Measurements from ENCODE around the gene GRK5.
"Not testable (repeated sequence)": the region's sequence is repeated elsewhere in the genome, so short reads cannot be mapped to it uniquely, and the experiment has no call there.

Gene GRK5

DNA sequence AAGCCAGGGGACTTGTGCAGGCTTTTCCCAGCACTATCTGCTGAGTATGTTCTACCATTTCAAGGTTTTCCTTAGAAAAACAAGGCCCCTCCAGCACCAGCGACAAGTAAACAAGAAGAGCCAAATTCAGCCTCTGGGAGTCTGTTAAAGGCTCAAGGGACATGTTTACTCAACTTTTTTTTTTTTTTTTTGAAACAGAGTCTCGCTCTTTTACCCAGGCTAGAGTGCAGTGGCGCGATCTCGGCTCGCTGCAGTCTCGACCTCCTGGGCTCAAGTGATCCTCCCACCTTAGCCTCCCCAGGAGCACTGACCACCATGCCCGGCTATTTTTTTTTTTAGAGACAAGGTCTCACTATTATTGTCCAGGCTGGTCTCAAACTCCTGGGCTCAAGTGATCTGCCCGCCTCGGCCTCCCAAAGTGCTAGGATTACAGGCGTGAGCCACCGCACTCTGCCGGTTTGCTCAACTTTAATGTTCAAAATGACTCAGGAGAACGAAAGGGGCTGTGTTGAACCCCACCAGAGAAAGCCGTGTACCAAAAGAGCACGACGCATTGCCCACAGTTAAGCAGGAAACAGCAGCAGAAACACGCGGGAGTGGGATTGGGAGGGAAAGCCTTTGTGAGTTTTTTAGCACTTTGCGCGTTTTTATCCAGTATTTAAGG lies 29.5 kb upstream of the GRK5 start:
- DNase-seq (ENCODE audit: low read depth), result no peak
- H3K4me1 ChIP-seq (ENCODE audit: control insufficient read depth, insufficient read depth, low read length), result peaks cover 32% of the 10 kb centered on the region
- H3K9me3 ChIP-seq (ENCODE audit: control insufficient read depth, low read length), result no peaks in the 10 kb centered on the region
- no peaks in the 10 kb centered on the region for H3K27me3 ChIP-seq (replicated peaks; ENCODE audit: control insufficient read depth, insufficient read depth, low read length)
- peak overlapping the region; percentile 96 for H3K4me3 ChIP-seq (ENCODE audit: low read length)
- H3K9ac ChIP-seq (ENCODE audit: low read length), result peak overlapping the region; percentile 92
- peaks cover 15% of the 10 kb centered on the region for H3K36me3 ChIP-seq (ENCODE audit: control insufficient read depth, insufficient read depth, low read length, severe bottlenecking)

DNA sequence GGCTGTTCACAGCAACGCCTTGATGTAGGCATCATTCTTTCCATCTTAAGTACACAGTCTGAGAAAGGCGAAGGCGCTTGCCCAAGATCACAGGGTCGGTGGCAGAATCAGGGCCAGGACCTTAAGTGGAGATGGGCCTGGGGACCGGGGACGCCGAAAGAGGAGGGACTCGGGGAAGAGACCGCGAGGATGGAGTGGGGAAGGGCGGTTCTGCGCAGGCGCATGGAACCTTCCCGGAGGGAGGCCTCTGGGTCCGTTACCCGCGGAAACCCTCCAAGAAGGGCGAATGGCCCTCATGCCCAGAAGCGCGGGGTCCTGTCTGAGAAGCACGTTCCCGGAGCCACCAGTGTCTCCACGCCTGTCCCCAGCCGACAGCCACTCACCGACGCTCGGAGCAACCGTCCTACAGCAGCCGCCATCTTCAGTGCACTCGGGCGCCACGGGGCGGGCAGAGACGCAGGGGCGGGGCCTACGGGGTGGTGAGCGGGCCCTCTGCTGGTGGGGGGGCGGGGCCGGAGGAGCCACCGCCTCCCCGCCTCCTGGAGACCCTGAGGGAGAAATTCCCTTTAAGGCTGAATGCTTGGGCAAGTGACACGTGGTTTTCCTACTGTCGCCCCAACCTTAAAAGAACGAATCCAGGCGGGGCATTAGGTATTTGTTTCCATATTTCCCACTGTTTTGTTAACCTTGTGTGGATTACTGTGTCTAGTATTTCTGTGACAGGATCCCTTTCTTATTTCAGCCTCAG lies 28.8 kb upstream of the GRK5 start, which contains the start of gene PRDX3:
PRDX3 (minus strand) TSS at position 441 of the 748 bp plus-strand sequence; CDS start at position 419, 22 bp downstream.
- Histone ChIP-seq H3K27me3 (replicated peaks; ENCODE audit: control insufficient read depth, insufficient read depth, low read length) (no peaks in the 10 kb centered on the region), H3K36me3 (ENCODE audit: control insufficient read depth, insufficient read depth, low read length, severe bottlenecking) (peaks cover 13% of the 10 kb centered on the region), H3K9me3 (ENCODE audit: control insufficient read depth, low read length) (no peaks in the 10 kb centered on the region), H3K4me1 (ENCODE audit: control insufficient read depth, insufficient read depth, low read length) (peaks cover 28% of the 10 kb centered on the region), H3K4me3 (ENCODE audit: low read length) (peak within 1 kb of the TSS; percentile 96), H3K9ac (ENCODE audit: low read length) (peak within 1 kb of the TSS; percentile 92)
- peak; percentile 98 for DNase-seq (ENCODE audit: low read depth)

GRCh38 chr10:119180850-119181400 lies 26.4 kb upstream of the GRK5 start:
- not testable (repeated sequence) for DNase-seq (ENCODE audit: low read depth); H3K4me3 ChIP-seq (ENCODE audit: low read length); H3K36me3 ChIP-seq (ENCODE audit: control insufficient read depth, insufficient read depth, low read length, severe bottlenecking); H3K9ac ChIP-seq (ENCODE audit: low read length); H3K27me3 ChIP-seq (replicated peaks; ENCODE audit: control insufficient read depth, insufficient read depth, low read length); H3K9me3 ChIP-seq (ENCODE audit: control insufficient read depth, low read length)
- peaks cover 24% of the 10 kb centered on the region for H3K4me1 ChIP-seq (ENCODE audit: control insufficient read depth, insufficient read depth, low read length)

DNA sequence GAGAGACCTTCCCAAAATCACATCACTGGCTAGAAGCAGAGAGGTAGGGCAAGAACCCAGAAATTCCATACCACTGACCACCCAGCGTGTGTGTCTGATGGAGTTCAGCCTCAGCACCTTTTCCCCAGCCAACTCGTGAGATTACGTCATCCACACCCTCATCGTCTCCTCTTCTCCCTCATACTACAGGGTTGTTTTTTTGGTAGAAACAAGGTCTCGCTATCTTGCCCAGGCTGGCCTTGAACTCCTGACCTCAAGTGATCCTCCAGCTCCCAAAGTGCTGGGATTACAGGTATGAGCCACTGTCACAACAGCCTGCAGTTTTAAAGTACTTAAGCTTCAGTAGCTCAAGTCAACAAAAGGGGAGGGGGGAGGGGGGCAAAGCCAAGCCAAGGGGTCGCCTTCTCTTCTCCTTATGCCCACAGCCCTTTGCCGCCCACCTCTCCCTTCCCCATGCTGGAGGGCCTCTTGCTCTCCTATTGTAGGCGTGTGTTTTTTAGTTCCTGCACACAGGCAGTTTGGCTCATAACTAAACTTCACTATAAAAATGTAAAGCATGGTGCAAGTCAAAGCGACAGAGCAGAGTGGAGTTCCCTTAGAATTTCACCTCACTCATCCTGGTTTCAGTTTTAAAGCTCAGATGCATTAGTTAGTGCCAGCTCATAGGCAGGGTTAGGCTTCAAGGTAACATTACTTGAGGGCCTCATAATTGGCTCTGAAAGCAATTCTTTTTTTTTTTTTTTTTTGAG lies 23.5 kb upstream of the GRK5 start:
- no peaks in the 10 kb centered on the region for H3K27me3 ChIP-seq (replicated peaks; ENCODE audit: control insufficient read depth, insufficient read depth, low read length)
- H3K9ac ChIP-seq (ENCODE audit: low read length), result no peak overlapping the region
- no peaks in the 10 kb centered on the region for H3K9me3 ChIP-seq (ENCODE audit: control insufficient read depth, low read length)
- no peak overlapping the region for H3K4me3 ChIP-seq (ENCODE audit: low read length)
- H3K4me1 ChIP-seq (ENCODE audit: control insufficient read depth, insufficient read depth, low read length), result peaks cover 4% of the 10 kb centered on the region
- H3K36me3 ChIP-seq (ENCODE audit: control insufficient read depth, insufficient read depth, low read length, severe bottlenecking), result no peaks in the 10 kb centered on the region
- no peak for DNase-seq (ENCODE audit: low read depth)

DNA sequence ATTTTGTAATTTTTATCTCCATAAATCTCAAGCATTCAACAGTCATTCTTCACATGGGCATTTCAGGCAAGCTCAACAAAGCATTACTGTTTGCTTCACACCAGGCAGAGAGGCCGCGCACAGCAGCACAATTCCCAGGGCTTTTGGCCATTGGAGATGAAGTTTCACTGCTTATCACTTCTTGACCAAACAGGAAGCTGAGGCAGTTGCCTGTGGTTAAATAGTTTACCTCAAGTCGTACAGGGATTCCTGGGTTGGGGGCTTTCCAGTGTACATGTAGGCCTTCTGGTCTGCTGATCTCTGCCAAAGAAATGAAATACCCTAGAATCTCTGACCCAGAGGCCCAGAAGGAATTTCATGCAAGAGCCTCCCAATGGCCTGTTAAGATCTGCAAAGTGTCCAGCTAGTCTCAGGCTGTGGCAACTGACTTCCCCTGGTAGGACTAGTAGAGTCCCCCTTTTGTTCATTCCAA lies 17.5 kb upstream of the GRK5 start:
- Histone ChIP-seq H3K4me3 (ENCODE audit: low read length) (no peak overlapping the region), H3K27me3 (replicated peaks; ENCODE audit: control insufficient read depth, insufficient read depth, low read length) (no peaks in the 10 kb centered on the region)
- DNase-seq (ENCODE audit: low read depth), result no peak

GRCh38 chr10:119190353-119190752 lies 17.0 kb upstream of the GRK5 start:
- H3K27me3 ChIP-seq (replicated peaks; ENCODE audit: control insufficient read depth, insufficient read depth, low read length), result no peaks in the 10 kb centered on the region
- H3K4me1 ChIP-seq (ENCODE audit: control insufficient read depth, insufficient read depth, low read length), result peaks cover 17% of the 10 kb centered on the region
- H3K9me3 ChIP-seq (ENCODE audit: control insufficient read depth, low read length), result no peaks in the 10 kb centered on the region
- DNase-seq (ENCODE audit: low read depth), result peak; percentile 85
- H3K36me3 ChIP-seq (ENCODE audit: control insufficient read depth, insufficient read depth, low read length, severe bottlenecking), result no peaks in the 10 kb centered on the region
- peak overlapping the region; percentile 11 for H3K4me3 ChIP-seq (ENCODE audit: low read length)
- H3K9ac ChIP-seq (ENCODE audit: low read length), result no peak overlapping the region

More for the DNA sequence above, 17.5 kb upstream of the GRK5 start:
- Histone ChIP-seq H3K36me3 (ENCODE audit: control insufficient read depth, insufficient read depth, low read length, severe bottlenecking) (no peaks in the 10 kb centered on the region), H3K9me3 (ENCODE audit: control insufficient read depth, low read length) (no peaks in the 10 kb centered on the region), H3K4me1 (ENCODE audit: control insufficient read depth, insufficient read depth, low read length) (peaks cover 17% of the 10 kb centered on the region), H3K9ac (ENCODE audit: low read length) (no peak overlapping the region)

GRCh38 chr10:119190954-119191785 lies 16.2 kb upstream of the GRK5 start:
- peaks cover 17% of the 10 kb centered on the region for H3K4me1 ChIP-seq (ENCODE audit: control insufficient read depth, insufficient read depth, low read length)
- no peaks in the 10 kb centered on the region for H3K27me3 ChIP-seq (replicated peaks; ENCODE audit: control insufficient read depth, insufficient read depth, low read length)
- no peak overlapping the region for H3K4me3 ChIP-seq (ENCODE audit: low read length)
- no peaks in the 10 kb centered on the region for H3K9me3 ChIP-seq (ENCODE audit: control insufficient read depth, low read length)
- DNase-seq (ENCODE audit: low read depth), result no peak
- H3K9ac ChIP-seq (ENCODE audit: low read length), result no peak overlapping the region
- H3K36me3 ChIP-seq (ENCODE audit: control insufficient read depth, insufficient read depth, low read length, severe bottlenecking), result no peaks in the 10 kb centered on the region

GRCh38 chr10:119191881-119192280 lies 15.5 kb upstream of the GRK5 start:
- no peaks in the 10 kb centered on the region for H3K9me3 ChIP-seq (ENCODE audit: control insufficient read depth, low read length)
- H3K36me3 ChIP-seq (ENCODE audit: control insufficient read depth, insufficient read depth, low read length, severe bottlenecking), result no peaks in the 10 kb centered on the region
- H3K4me1 ChIP-seq (ENCODE audit: control insufficient read depth, insufficient read depth, low read length), result peaks cover 17% of the 10 kb centered on the region
- H3K9ac ChIP-seq (ENCODE audit: low read length), result no peak overlapping the region
- no peak overlapping the region for H3K4me3 ChIP-seq (ENCODE audit: low read length)
- no peaks in the 10 kb centered on the region for H3K27me3 ChIP-seq (replicated peaks; ENCODE audit: control insufficient read depth, insufficient read depth, low read length)
- no peak for DNase-seq (ENCODE audit: low read depth)

- Histone ChIP-seq H3K9me3 (ENCODE audit: control insufficient read depth, low read length) (no peaks in the 10 kb centered on the region), H3K4me1 (ENCODE audit: control insufficient read depth, insufficient read depth, low read length) (peaks cover 6% of the 10 kb centered on the region), H3K27me3 (replicated peaks; ENCODE audit: control insufficient read depth, insufficient read depth, low read length) (no peaks in the 10 kb centered on the region), H3K9ac (ENCODE audit: low read length) (no peak overlapping the region), H3K36me3 (ENCODE audit: control insufficient read depth, insufficient read depth, low read length, severe bottlenecking) (no peaks in the 10 kb centered on the region), H3K4me3 (ENCODE audit: low read length) (no peak overlapping the region)
- DNase-seq (ENCODE audit: low read depth), result no peak
Observed at GRCh38 chr10:119197921-119198320, 9.4 kb upstream of the GRK5 start.

- Histone ChIP-seq H3K9me3 (ENCODE audit: control insufficient read depth, low read length) (no peaks in the 10 kb centered on the region), H3K36me3 (ENCODE audit: control insufficient read depth, insufficient read depth, low read length, severe bottlenecking) (no peaks in the 10 kb centered on the region), H3K4me3 (ENCODE audit: low read length) (no peak overlapping the region), H3K4me1 (ENCODE audit: control insufficient read depth, insufficient read depth, low read length) (peaks cover 6% of the 10 kb centered on the region), H3K27me3 (replicated peaks; ENCODE audit: control insufficient read depth, insufficient read depth, low read length) (no peaks in the 10 kb centered on the region), H3K9ac (ENCODE audit: low read length) (no peak overlapping the region)
- DNase-seq (ENCODE audit: low read depth), result no peak
Observed at GRCh38 chr10:119198438-119198837, 8.9 kb upstream of the GRK5 start.

All from adipocyte (in vitro differentiated cells).